ENCODE data around the gene LRRC37A.
"Not testable (repeated sequence)": the region's sequence is repeated elsewhere in the genome, so short reads cannot be mapped to it uniquely, and the experiment has no call there.

Gene LRRC37A

DNA sequence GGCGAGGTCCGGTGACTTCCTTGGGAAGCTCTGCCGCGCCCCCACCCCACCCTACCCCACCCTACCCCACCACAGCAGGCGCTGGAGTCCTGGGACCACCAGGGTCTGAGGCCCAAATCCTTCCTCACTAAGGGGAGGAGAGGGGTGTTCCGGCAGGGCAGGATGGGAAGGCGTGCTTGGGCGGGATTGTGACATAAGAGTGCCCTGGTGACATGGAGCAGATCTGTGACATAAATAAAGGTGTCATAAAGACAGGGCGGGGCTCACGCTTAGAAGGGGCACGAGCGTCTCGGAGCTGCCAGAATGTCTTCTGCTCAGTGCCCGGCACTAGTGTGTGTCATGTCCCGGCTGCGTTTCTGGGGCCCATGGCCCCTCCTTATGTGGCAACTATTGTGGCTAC, at the start of gene LRRC37A:
Gene LRRC37A, plus strand, starts transcription at position 301 of the 400 bp plus-strand sequence. Its CDS starts 3 bp downstream, at position 304.
- DNase-seq = not testable (repeated sequence)

DNA sequence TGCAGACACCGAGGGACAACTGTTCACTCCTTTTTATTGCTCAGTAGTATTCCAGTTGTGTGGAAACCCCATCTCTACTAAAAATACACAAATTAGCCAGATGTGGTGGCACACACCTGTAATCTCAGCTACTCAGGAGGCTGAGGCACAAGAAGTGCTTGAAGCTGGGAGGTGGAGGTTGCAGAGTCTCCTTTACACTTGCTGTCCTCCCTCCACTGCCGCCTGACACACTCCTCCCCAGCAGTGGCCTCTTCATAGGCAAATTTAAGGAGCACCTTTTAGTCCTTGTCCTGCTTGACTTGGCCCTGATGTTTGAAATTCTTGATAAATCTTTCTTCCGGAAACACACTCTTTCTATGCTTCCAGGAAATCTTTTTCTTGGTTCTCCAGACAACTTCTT, 45.8 kb upstream of the LRRC37A start:
- not testable (repeated sequence) for DNase-seq

DNA sequence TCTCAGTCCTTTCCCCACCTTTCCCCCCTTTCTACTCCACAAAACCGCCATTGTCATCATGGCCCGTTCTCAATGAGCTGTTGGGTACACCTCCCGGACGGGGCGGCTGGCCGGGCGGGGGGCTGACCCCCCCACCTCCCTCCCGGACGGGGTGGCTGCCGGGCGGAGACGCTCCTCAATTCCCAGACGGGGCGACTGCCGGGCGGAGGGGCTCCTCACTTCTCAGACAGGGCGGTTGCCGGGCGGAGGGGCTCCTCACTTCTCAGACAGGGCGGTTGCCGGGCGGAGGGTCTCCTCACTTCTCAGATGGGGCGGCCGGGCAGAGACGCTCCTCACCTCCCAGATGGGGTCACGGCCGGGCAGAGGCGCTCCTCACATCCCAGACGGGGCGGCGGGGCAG, 42.1 kb upstream of the LRRC37A start:
- DNase-seq = not testable (repeated sequence)

DNA sequence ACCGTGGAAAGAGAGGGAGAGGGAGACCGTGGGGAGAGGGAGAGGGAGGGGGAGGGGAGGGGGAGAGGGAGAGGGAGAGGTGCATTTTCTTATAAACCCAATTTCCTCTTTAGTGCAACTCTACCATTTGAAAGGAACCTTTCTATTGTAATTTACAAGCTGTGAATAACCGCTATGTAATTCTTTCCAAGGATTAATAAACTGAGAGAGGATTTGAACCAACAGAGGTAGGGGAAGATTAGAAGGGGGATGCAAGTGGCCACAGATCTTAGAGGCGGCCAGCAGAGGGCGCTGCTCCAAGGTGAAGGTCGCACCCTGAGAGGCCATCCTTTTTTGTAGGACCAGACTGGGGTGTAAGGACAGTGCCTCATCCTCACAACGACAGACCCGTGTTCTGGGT, 41.2 kb upstream of the LRRC37A start:
- DNase-seq = peak; percentile 20

DNA sequence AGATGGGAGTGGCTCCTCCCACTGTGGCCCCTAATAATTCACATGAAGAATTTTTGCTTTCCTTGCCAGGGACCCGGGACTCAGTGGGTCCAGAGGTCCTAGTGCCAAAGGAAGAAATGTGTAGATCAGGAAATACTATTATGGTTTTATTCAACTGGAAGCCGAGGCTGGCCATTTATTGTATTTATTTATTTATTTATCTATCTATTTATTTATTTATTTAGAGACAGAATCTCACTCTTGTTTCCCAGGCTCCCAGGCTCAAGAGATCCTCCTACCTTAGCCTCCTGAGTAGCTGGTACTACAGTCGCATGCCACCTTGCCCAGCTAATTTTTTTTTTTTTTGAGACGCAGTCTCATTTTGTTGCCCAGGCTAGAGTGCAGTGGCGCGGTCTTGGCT, 40.7 kb upstream of the LRRC37A start:
- not testable (repeated sequence) for DNase-seq

DNA sequence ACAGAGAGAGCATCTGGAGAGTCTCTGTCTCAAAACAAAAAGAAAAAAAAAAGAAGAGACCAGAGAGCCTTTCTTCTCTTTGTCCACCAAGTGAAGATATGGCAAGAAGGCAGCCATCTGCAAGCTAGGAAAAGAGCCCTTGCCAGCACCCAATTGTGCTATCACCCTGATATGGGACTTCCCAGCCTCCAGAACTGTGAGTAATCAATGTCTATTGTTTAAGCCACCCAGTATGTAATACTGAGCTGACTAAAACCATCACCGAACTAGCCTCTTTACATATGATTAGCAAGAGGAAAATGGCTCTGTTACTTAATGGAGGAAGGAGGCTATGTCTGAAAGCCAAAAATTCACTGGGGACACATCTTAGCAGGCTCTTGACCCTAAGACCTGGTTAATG, 38.6 kb upstream of the LRRC37A start:
- not testable (repeated sequence) for DNase-seq

DNA sequence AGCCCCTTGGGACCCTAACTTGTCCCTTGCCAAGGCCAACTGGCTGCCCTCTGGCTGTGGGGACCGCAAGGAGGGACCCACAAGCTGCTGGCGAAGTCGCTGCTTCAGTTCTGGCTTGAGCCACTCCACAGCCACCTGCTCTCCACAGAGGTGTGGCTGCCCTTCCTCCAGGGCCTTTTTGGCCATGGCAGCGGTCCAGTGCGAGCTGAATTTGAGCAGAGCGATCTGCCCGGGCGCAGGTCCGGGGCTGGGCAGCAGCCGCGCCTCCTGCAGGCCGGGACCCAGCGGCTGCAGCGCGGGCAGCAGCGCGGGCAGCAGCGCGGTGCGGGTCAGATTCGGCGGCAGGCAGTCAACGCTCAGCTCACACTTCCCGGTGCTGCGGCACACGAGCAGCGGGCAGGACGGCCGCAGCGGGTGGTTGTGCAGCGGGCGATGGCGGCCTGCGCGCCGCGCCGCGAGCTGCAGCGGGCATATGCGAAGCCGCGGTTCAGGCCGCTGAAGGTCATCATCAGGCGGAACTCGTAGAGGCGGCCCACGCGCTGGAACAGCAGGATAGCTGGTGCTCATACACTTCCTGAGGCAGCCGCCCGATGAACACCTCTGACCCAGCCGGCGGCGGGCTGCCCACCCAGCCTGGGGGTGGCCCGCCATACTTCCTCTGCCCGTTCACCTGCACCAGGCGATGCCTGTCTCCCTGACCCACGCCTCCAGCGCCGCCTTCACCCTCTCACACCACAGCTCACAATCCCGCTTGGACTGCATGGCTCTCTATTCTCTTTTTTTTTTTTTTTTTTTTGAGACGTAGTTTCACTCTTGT, 34.9 kb upstream of the LRRC37A start:
- DNase-seq = peak; percentile 20

DNA sequence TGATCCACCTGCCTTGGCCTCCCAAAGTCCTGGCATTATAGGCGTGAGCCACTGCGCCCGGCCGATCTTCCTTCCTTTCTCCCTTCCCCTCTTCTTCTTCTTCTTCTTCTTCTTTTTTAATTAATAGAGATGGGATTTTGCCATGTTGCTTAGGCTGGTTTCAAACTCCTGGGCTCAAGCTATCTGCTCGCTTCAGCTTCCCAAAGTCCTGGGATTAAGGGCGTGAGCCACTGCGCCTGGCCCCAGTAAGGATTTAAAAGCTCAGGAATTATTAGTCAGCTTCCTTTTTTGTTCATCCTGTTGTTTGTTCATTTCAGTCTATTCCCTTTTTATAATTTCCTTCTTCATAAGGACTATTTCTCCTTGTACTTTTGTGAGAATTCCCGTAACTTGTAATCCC, 32.7 kb upstream of the LRRC37A start:
- DNase-seq = no peak

DNA sequence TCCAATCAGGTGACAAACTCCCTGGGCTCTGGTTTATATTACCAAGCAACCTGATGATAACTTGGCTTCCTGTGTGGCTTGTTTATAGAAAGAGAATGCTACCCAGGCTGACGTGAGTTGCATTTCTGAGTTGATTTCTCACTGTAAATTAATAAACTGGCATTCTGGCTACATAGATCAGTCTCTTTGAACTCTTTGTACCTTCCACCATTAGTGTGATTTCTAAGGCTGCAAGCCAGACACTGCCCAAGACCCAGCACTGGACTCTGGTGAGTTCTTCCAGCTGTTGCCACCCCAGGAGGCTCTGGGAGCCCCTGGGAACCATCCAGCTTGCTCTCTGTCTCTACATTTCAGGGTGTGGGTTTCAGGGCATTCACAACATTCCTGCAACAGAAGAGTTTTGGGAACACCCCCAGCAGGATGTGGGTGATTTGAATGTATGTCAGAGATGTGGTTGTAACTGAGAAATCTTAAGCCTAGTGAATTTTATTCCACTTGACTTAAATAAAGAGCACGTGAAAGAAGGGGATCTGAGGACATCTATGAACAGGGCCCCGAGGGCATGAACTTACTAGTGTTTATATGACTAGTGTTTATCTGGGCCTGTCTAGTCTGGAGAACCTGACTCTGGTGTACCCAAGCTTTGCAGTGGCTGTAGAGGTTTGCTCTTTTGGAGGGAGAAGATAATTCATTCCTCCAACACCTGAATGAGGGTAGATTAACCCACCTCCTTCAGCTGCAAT, 30.3 kb upstream of the LRRC37A start:
- peak; percentile 20 for DNase-seq

DNA sequence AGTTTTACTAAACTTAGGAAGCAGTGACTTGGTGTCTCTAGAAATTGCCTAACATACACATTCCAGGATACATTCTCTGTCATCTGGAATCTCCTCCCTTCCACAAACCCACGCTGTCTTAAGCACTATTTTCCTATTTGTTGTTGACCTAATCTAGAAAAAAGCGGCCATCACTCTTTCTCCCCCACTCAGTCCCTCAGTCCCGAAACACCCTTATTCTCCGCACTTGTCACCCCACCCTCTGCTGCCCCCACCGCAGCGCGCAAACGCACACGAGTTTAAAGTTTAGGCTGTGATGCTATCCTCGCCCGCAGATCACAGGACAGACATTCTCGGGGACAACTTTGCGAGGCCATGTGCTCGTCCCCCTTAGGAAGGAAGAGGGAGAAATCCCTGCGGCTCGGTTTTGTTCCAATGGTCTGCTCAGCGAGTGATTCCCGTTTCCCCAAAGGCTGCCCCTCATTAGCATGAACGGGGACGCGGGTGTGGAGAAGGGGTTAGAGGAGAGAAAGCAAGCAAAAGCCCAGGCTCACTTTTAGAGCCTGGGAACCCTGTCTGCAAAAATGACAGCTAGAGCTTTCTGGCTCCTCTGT, 28.8 kb upstream of the LRRC37A start:
- peak; percentile 39 for DNase-seq

DNA sequence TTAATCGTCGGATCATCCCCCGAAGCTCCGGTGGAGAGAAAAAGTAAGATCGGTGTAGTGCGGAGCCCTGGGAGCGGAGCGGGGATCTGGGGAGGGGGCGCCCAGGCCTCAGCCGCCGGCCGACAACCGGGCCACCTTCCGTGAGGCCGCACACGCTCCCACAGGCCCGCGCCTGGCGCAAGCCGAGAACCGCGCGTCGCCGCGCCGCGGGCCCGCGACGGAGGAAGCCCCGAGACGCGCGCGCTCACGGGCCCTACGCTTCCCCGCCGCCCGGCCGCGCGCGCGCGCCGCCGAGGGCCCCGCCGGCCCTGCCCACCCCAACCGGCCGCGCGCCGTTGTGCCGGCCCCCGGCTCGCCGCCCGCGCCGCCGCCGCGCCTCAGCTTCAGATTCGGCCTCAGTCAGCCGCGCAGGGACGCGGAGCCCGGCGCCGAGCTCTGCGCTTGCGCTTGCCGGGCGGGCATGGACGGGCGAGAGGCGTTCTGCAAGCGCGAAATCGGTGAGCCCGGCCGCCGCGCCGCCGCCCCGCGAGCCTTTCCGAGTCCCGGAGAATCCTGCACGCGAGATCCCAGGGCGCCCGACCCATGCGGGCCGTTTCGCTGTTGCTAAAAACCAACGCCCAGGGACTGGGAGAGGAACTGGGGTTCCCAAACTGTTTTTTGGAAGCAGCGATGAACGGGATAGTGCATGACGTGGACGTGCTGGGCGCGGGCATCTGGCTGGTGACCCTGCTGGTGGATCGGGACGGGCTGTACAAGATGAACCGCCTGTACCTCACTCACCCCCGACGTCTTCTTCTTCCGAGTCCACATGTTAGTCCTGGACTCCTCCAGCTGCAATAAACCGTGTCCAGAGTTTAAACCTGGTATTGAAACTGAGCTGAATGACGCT, 28.0 kb upstream of the LRRC37A start:
- peak; percentile 94 for DNase-seq

DNA sequence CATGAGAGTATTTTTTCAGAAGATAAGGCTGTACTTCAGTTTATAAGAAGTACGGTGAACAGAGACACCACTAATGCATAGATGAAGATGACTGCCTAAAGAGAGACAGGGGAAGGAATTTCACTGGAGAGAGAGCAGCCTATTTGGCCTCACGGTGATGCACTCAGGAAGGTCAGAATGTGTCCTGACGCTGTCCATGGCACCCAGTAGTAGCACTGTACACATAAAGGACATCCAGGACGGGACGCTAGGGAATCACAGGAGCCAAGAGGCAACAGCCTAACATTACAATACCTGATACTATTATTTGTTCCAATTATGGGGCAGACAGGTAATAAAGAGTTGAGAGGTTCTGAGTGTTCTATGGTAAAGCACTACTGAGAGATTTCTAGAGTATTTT, 24.9 kb upstream of the LRRC37A start:
- DNase-seq = no peak

DNA sequence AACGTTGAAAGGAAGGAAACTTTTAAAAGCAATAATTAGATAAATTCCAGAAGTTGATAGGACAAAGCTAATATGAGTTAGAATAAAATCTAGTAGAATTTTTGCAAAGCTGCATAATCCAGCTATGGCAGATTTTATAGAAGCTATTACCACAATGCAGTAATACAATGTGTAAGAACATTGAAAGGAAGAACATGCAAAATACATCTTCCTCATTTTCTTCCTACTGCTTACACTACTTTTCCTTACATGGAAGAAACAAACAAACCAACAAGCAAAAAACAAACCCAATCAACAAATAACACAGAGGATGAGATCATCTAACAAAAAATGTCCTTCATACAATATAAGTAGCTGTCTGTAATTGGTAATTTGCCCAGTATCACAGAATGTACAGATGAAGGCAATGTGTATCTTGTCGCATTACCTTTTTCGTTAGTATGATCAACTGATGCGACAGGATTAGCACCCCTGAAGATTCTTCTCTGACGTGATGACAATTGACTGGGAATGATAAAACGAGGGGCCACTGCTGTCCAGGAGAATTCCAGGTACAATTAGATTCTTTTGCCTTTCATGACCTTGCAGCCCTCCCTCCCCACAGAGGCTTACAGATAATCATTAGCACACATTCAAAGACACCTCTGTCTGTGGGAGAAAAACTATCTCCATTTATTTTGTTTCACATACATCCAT, 21.2 kb upstream of the LRRC37A start:
- DNase-seq = no peak

DNA sequence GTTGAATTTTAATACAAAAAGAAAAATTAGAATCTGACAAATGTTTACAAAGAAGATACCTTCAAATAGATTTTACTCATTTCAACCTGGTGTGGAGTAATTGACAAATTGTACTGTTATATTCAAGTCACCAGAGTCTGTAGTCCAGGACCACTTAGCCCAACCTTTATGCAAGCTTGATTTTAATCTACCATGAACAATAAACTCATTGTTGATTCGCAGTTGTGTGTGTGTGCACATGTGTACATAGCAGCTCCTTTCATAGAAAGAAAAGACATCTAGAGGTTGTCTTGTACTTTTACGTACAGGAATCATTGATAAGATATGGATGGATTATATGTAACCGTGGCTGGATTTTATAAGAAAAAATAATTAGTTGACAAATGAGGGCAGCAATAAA, 20.7 kb upstream of the LRRC37A start:
- no peak for DNase-seq

DNA sequence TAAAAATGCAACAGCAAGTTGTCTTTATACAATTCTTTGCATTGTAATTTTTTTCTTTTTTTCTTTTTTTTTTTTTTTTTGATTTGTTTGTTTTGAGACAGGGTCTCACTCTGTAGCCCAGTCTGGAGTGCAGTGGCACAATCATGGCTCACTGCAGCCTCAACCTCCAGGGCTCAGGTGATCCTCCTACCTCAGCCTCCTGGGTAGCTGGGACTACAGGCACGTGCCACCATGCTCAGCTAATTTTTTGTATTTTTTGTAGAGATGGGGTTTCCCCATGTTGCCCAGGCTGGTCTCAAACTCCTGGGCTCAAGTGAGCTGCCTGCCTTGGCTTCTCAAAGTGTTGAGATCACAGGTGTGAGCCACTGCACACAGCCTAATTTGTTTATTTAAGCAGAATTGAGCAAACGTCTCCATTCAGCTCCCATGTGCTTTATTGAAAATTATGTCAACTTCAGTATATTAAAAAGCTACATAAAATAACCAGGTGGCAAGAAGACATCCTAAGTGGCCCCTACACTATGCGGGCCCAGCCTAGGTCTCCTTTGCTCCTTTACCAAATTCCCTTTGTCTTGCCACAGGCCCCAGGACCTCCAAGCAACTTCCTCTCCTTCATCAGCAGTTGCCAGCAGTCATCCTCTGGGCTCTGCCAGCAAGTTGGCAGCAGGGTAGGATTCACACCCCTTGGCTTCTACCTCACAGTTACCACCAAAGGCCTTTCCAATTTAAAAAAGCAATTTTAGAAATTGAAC, 18.0 kb upstream of the LRRC37A start:
- DNase-seq = not testable (repeated sequence)

DNA sequence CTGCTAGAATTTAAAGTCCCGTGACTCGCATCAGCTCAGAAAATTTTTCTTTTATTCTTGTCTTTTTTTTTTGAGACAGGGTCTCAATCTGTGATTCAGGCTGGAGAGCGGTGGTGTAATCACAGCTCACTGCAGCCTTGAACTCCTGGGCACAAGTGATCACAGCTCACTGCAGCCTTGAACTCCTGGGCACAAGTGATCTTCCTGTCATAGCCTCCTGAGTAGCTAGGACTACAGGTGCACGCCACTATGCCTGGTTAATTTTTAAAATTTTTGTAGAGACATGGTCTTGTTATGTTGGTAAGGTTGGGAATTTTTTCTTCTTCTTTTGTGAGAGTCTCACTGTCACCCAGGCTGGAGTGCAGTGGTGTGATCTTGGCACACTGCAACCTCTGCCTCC, 13.6 kb upstream of the LRRC37A start:
- DNase-seq = not testable (repeated sequence)

DNA sequence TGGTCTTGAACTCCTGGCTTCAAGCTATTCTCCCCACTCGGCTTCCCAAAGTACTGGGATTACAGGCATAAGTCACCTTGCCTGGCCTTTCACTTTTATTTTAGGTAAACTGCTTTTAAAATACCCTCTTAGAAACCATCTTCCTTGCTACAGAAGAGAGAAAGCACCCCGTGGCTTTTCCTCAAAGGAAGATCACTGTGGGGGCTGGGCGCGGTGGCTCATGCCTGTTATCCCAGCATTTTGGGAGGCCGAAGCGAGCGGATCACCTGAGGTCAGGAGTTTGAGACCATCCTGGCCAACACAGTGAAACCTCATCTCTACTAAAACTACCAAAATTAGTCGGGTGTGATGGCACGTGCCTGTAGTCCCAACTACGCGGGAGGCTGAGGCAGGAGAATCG, 12.3 kb upstream of the LRRC37A start:
- not testable (repeated sequence) for DNase-seq

DNA sequence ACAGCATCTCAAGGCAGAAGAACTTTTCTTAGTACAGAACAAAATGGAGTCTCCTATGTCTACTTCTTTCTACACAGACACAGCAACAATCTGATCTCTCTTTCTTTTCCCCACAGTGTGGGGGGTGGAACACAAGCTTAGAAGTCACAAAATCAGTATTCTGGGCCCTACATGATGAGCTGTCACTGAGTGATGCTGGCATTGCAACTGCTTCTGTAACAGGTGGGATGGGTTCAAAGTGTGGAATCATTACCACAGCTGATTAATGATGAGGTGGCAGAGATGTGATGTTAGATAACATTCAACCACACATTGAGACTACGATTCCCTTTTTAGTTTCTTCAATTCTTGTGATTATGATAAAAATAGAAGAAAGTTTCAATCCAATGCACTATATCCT, 10.5 kb upstream of the LRRC37A start:
- not testable (repeated sequence) for DNase-seq

DNA sequence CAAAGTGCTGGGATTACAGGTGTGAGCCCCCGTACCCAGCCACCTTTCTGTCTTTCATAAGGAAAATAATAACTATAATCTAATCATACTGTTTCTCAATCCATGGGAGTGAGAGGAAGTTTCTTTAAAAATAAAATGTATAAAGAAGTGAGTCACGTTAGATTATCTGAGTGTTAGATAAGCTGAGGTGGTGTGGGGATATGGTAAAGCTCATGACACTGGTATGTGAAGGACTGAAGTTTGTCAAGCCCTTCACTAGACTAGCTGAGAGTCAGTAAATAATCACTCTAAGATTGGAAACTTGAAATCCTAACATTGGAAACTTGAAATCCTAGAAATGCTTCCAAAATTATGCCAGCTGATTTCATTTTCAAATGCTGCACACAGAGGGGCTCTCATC, 9.4 kb upstream of the LRRC37A start:
- not testable (repeated sequence) for DNase-seq

DNA sequence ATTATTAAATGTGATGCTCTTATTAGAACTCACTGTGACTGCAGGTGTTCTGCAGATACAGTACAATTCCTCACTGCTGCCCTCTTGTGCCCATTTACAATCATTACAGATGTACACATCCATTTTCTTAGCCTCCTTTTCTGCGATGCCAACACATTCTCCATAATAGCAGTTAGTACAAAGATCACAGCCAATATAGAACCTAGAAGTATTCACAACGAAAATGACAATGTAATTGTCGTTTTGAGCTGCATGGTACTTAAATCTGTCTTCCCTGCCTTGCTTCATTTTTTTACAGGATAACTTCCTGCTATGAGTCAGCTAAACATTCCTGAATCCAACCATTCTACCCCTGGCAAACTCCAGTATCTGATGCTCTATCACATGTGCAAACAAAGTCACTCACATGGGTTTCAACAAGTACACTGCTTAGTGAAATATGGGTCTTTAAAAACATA, 8.1 kb upstream of the LRRC37A start:
- DNase-seq = peak; percentile 47

DNA sequence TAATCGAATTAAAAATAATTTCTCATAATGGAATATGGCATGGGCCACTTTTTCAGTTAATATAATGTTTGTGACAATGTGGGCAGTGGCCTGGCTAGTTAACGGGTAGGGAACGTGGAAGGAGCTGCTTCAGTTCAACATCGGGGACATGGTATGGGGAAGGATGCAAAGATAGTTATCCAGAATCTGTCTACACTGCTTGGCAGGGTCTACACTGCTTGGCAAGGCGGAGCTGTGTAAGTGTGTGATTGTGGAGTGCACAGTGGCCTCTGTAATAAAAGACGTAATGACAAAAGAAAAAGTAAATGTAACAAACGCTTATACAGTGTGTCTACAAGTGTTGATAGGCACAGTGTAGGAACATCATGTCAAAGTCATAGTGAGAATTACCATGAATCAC, 7.3 kb upstream of the LRRC37A start:
- DNase-seq = not testable (repeated sequence)
